Epidermal melanocyte (primary cell): ENCODE data around the gene CADPS.

ENCODE experiments used
- DNase-seq: peaks from one replicate; pipeline ENCODE4 v3.0.0; 2011; ENCODE audit warnings: low spot score; ENCODE audit not compliant: insufficient read length

CADPS gene

DNA sequence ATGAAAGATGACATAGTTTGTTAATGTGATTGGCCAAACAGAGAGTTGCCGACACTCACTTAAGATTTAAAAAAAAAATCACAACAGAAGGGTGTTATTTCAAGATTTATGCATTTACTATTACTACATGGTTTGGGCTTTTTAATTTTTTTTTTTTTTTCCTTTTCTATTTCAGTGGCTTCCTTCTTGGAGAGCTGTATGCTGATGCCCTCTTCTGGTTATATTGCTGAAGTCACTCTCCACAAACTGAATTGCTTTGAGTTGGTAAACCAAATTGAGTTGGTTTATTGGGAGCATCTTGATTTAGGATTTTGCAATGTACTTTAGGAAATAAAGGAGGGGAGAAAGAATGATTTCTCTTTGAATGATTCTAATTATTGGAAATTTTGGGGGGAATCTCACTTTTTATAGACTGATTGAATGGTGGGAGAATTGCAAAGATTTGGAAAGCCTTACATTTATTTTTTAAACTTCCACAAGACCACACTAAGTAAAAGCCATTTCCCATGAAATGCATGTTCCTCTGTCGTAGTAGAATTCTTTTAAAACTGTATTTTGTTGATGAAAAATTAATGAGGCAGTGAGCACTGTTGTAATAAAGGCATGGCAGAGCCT, 315.3 kb downstream of the CADPS start:
- no peak for DNase-seq

DNA sequence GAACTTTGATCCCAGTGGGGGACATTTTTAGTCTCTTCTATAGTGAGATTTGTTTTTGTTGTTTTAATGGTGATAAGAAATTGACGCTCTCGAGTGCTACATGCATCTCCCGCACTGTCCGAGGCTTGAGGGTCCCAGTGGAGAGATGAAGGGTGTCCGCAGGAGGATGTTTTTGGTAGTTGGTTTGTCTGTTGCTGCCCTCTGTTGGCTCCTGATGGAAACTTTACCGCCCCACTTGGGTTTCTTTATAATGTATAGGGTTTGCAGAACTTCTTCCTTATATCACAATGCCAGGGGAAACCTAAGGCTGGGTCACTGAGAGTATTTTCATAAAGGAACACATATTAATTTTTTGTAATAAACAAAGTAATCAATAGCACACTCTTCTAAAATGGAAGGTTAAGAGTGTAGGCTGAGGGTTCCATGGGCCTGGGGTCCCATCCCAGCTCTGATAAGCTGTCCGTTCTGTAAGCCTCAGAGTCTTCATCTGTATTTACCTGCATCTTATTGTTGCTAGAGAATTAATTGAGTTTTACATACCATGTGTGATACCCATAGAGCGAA, 316.6 kb downstream of the CADPS start:
- DNase-seq, result no peak

DNA sequence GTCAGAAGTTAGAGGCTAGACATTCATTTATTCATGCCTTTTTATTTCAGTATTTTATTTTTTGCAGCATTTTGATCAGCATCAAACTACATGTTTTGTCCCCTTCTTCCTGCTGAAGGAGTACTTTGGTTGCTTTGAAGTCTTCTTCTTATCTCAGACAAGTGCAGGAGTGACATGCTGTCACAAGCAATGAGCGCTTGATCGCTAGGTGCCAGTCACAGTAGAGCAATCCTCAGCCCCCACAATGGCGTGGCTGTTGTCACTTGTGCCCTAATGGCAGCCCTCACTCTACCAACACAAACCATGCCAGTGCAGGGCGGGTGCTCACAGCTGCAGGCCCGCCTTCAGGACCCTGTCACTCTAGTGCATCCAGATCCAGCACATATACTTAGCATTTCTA, 317.2 kb downstream of the CADPS start:
- no peak for DNase-seq

GRCh38 chr3:62557450-62557849, 317.8 kb downstream of the CADPS start:
- DNase-seq, result no peak

DNA sequence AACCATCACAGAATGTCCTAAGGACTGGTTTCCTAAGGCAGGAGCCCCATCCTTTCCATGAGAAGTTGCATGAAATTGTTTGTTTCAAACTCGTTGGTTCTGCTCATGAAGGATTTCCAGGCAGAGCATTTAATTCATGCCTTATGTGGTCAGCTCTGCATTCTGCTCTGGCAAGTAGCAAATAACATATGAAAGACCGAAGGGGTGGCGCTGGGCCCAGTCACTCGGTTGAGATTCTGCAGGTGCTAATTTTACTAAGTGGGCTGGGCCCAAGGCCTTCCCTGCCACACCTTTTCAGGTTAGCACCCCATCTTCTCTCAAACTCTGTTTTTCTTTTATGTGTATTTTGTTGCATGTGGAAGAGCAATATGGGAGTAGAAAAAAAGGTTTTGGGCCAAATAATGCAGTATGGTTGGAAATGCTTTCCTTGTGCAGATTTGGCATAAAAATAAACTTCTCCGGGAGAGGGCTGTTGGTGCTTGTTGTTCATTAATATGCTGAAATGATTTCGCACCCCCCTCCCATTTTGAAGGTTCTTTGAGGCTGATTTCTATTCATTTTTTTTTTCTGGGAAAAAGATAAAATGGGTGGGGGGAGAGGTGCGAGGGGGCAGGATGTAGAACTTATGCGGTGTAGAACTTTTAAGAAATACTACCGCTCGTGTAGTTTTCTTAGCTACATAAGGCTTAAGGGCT, 318.9 kb downstream of the CADPS start:
- DNase-seq, result no peak

DNA sequence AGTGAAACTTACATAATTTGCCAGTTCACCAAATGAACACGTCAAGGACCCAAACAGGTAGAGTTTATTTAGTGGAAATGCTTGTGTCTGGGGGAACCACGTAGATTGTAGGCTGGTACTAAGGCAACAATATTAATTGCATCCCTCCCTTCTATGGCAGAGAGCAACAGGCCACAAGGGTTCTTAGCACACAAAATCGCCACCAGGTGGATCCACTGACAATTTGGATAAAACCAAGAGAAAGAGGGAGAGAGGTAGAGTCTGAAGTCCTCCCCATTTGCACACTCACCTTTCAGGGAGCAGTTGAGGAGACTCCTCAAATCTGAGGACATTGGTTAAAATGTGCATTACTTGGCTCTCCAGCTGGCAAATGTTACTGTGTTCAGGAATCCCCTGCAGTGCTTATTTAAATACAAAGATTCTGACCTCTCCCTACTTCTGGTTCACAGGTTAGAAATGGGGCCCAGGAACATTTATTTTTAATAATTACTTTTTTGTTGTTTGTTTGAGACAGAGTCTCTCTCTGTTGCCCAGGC, 320.9 kb downstream of the CADPS start:
- no peak for DNase-seq

DNA sequence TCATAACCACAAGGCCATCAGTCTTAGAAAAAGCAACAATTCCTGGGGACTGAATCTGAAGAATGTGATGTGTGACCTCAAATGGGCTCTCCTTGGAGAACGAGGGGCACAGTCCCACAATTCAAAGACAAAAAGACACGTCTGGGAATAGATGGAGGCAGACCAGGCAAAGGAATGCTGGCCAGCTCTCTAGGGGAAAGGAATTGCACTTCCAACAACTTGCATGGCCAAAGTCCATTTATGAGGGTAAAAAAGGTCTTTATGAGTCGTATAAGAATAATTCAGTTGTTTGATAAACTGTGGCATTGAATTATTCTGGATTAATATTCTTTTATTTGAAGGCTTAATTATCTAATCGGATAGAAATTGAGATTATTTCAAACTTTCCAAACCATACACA, 321.4 kb downstream of the CADPS start:
- DNase-seq, result no peak

GRCh38 chr3:62551556-62551955, 323.7 kb downstream of the CADPS start:
- no peak for DNase-seq

DNA sequence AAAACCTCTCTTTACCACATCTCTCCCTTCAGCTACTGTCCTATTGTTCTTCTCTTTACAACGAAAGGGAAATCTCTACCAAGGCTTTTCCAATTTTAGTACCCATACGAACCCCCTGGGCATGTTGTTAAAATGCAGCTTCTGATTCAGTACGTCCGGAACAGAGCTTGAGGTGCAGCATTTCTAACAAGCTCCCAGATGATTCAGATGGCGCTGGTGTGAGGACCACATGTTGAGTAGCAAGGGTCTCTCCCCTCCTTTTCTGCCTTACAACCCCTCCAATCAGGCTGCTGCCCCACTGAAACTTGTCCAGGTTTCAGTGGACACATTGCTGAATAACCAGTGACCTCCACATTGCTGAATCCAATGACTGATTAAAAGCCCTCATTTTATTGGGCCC, 324.8 kb downstream of the CADPS start:
- no peak for DNase-seq

DNA sequence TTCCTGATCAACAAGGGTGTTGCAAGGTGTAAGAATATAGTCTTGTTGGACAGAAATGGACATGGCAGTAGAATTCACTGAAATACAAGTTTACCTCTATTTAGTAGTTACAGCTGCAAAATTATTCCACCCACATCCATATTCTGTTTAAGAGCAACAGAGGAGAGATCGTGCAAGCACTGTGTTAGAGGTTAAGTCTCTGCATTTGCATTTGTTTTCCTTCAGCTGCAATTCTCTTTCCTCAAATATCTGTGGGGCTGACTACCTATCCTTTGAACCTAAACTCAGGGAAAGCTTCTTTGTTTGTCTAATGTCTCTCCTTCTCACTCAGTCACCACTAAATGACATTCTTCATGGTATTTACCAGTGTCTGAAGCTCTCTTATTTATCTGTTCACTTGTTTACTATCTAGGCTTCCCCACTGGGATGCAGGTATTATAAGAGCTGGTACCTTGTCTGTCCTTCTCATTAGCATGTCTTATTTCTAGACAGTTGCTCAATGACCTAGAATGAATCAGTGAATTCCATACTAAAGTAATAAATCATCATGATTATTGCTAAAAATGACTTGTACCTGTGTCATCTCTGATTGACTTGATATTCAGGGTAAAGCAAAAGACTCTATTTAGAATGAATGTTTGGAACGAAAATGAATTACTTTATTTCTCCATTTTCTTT, 326.5 kb downstream of the CADPS start:
- no peak for DNase-seq

- DNase-seq, result no peak
Observed at GRCh38 chr3:62546266-62546665, 328.9 kb downstream of the CADPS start.

- no peak for DNase-seq
Observed at GRCh38 chr3:62542185-62542584, 333.0 kb downstream of the CADPS start.

DNA sequence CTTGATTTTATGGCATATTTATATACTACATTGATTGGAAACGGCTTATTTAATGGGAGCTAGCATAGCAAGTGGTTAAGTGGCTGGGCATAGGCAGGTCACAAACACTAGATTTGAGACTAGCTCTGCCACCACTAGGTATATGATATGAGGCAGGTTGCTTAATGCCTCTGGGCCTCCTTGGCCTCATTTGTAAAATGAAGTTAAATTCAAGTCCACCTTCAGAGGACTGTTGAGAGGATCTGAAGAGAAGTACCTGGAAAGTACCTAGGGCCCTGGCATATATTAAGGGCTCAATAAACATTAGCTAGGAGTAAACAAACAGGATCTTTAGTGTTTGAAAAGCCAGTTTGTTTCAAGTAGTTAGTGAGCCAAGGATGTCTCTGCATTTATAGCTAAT, 335.5 kb downstream of the CADPS start:
- no peak for DNase-seq

GRCh38 chr3:62538691-62539356, 336.4 kb downstream of the CADPS start:
- no peak for DNase-seq

DNA sequence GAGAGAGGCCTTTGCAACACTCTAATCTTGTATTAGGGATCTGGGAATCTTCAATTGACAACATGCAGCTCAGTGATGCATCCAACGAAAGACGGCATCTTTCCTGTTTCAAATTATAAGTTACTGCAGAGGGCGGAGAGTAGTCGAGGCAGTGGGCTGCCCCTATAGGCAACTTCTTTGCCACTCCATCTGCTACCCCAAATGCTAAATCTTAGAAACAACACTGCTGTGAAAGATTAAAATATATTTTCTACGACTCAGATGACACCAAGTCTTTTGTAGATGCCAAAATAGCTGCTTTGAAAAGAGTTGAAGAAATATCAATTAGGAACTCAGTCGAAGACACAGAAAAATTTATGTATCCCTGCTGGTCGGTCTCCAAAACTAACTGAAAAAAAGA, 340.9 kb downstream of the CADPS start:
- DNase-seq, result no peak

DNA sequence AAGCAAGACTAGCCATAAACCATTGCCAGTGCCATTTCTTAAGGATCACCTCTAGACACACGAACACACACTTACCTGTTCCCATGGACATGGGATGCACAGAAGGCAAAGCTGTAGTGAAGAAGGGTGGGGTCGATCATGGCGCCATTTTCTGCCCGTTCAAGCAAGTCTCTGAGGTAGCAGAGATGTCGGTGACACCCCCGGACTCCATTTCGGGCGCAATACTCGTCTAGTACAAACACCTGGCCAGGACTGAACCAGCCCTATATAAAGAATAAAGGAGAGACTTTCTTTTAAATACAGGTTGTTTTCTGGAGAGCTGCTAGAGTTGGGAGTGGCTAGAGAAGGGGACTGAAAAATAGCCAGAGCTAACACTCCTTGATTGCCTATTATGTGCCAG, 342.4 kb downstream of the CADPS start:
- DNase-seq, result no peak

DNA sequence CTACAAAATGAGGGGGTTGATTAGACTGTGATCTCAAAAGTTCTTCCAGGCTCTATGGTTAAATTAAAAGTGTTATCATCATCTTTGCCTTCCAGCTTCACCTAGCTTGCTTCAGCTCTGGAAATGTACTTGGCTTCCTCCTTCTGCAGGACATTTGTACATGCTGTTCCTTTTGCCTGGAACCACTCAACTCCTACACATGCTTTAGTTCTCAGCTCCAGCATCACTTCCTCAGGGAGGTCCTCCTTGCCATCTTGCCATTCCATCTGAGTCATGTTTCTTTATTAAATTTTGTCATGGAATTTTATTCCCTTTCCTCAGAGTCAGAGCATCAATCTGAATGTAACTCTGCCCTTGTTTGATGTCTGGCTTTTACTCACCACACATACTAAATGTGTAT, 343.2 kb downstream of the CADPS start:
- DNase-seq, result no peak

DNA sequence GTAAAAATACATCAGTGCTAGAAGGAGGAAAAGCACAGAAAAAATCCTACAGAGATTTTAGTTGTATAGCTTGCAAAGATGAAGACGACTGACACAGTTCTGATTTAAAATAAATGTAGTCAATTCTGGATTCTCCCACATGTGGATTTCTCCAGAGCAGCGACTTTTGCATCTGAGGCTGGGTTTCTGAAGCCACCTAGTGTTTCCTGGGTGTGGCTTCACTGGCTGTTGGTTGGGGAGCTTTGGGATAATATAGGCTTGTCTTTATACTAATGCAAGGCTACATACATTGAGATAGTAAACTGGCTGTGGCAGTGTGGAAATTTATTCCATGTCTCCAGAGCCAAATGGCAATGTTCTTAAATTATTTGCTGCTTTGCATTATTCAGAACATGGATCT, 343.7 kb downstream of the CADPS start:
- DNase-seq, result no peak

GRCh38 chr3:62529230-62529629, 346.0 kb downstream of the CADPS start:
- DNase-seq, result no peak

GRCh38 chr3:62527474-62527873, 347.7 kb downstream of the CADPS start:
- no peak for DNase-seq

DNA sequence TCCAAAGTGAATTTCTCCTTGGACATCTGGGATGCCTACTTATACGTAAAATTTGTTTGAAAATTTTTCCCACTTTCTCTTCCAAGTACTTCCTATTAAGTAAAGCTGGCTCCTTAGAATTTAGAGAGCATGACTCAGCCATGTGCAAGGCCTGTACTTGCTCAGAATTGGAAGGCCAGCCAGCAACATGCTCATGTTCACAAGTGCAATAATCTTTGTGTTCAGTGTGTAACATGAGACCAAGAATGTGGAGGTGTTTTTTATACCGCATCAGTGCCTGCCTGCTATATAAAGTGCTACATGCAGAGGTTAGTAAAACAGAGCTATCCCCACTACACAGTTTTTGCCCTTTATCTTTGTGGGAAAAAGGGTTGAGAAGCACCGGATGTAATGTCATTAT, 349.9 kb downstream of the CADPS start:
- no peak for DNase-seq

DNA sequence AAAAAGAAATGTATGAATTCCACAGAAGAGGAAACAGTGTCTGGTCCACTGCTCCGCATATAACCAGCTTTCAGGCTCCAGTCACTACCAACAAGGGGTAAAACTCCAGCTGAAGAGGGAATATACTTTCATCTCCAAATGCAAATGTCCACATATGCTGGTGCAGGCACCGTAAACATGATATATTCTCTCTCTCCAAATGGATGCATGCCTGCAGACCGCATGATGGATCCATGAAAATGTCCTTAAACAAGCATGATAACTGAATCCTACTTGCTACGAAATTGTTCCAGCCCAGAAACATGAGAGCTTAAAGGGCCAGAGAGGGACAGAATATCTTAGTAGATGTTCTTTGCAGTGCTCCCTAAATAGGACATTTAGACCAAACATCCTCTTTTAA, 351.5 kb downstream of the CADPS start:
- DNase-seq, result no peak
